Occipital lobe (tissue), 2 donors: ENCODE data around the gene DUSP28. TPM values are rescaled to one million over a fixed set of nuclear protein-coding genes. Genes with fewer than 3 reads are reported as not detected.
"Not testable (repeated sequence)": the region's sequence is repeated elsewhere in the genome, so short reads cannot be mapped to it uniquely, and the experiment has no call there.

Experiments
- DNase-seq: peaks from one replicate; lab custom pipeline; 2025; lab: John Stamatoyannopoulos, UW
- total RNA-seq: library from RNA; depleted of rRNA; stranded (reverse); fragments of >200 nt; gene quantifications from one replicate; pipeline ENCODE4 v1.2.3, GENCODE V29; 2014

The DUSP28 gene
- total RNA-seq, 1 donor from 2014 or later = 8.9 TPM

DNA sequence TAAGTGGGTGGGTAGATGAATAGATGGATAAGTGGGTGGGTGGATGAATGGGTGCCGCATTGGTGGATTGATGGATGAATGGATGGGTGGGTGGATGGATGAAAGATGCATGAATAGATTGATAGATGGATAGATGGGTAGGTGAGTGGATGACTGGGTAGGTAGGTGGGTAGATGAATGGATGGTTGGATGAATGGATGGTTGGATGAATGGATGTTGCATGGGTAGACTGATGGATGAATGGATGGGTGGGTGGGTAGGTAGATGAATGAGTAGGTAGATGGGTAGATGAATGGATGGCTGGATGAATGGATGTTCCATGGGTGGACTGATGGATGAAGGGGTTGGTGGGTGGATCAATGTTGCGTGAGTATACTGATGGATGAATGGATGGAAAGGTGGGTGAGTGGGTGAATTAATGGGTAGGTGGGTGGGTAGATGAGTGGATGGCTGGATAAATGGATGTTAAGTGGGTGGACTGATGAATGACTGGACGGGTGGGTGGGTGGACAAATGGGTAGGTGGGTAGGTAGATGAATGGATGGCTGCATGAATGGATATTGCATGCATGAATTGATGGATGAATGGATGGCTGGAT lies 32.9 kb upstream of the DUSP28 start:
- no peak for DNase-seq

DNA sequence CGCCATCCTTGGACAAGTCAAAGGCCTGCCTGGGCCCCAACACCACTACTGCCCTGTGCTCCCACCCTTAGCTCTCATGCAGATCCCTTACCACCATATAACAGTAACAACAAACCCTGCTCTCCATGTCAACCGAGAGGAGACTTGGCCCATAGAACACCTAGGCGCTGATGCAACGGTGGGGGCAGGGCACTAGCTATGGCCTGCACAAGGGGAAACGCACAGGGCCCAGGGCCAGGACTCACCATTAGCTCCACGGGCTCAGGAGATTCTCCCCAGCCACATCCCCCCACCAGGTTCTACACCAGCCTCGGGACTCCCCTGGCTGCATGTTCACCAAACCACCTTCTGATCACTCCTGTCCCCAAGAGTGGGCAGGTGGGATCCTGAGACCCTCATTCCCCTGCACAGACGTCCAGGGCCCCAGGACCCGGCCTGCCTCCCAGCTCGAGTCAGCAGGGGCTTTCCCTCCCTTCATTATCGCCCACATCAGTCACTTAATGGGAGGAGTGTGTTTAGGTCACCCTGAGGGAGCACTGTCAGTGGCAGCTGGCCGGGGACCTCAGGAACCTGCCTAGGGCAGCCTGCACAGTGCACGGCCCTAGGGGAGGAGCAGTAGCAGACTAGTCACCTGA lies 31.6 kb upstream of the DUSP28 start:
- no peak for DNase-seq

DNA sequence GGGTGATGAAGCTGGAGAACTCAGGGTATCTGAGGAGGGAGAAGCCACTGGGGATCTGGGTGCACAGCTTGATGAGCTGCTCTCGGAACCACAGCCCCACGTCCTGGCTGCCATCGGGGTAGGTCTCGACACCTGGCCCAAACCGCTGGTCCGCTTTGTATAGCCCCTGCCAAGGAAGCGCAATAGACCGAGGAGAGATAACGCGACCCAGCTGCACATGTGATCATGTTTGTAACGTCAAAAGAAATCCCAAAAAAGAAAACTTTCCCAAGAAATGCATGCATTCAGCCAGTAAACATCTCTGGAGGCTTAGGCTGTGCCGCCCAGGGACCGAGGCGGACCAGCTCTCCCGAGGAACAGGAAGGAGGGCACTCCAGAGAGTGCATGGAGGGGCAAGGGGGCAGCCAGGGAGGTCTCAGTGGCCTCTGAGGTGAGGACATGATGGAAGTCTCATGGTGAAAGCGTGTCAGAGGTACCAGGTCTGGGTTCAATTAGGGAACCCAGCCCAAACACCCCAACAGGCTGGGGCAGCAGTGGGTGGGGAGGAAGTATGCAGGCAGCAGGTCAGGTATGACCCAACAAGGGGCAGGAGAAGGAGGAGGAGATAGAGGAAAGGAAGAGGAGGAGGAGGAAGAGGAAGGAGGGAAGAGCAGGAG lies 30.7 kb upstream of the DUSP28 start:
- DNase-seq = no peak

DNA sequence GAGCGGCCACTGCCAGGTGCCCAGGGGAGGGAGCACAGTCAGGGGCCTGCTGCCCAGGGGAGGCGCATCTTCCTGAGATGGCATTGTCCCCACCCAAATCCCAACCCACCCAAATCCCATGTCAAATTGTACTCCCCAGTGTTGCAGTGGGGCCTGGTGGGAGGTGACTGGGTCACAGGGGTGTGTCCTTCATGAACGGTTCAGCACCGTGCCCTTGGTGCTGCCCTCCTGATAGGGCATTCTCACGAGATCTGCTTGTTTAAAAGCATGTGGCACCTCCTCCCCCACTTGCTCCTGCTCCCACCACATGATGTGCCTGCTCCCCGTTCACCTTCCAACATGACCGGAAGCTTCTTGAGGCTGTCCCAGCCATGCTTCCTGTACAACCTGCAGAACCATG lies 30.0 kb upstream of the DUSP28 start:
- no peak for DNase-seq

DNA sequence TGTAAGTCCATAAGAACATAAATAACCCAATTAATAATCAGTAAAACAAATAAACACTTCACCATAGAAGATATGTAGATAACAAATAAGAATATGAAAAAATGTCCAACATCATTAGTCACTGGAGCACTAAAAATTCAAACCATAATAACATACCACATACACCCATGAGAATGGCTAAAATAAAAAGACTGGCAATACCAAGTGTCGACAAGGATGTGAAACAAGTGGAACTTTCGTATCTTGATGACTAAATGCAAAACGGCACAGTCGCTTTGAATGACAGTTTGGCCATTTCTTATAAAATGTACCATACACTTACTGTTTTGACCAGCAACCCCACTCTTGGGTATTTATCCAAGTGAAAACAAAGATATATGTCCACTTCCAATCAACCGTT lies 29.1 kb upstream of the DUSP28 start:
- DNase-seq = no peak

DNA sequence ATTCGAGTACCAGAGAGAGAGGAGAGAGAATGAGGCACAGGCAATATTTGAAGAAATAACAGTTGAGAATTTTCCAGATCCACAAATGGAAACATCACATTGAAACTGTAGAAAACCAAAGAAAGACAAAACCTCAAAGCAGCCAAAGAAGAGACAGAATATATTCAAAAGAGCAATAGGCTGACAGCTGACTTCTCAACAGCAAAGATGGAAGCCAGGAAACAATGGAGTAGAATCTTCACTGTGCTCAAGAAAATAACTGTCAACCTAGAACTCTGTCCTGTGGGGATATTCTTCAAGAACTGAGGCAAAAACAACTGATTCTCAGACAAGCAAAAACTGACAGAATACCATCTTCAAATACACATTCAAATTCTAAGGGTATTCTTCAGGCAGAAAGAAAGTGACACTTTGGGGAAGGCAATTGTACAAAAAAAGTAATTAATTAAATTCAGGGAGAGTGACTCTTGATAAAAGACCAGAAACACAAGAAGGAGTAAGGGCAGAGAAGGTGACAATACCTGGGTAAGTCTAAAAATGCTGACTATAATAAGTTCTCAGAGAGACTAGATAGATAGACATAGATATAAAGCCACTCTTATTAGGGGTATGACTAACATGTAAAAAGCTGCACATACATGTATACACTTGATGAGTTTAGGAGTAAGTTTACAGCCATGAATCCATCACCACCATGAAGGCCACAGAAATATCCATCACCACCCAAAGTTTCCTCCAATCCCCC lies 28.0 kb upstream of the DUSP28 start:
- DNase-seq = no peak

DNA sequence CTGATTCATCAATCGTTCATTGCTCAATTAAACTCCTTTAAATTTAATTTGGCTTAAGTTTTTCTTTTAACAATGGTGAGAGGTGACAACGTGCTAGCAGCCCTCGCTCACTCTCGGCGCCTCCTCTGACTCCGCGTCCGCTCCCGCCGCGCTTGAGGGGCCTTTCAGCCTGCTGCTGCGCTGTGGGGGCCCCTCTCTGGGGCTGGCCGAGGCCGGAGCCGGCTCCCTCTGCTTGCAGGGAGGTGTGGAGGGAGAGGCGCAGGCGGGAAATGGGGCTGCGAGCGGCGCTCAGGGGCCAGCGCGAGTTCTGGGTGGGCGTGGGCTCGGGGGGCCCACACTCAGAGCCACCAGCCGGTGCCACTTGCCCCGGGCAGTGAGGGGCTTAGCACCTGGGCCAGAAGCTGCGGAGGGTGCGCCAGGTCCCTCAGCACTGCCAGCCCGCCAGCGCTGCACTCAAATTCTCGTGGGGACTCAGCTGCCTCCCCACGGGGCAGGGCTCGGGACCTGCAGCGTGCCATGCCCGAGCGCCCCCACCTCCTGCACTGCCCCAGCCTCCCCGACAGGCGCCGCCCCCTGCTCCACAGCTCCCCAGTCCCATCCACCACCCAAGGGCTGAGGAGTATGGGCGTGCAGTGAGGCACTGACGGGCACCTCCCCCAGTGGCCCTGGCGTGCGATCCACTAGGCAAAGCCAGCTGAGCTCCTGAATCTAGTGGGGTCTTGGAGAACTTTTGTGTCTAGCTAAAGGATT lies 22.0 kb upstream of the DUSP28 start:
- no peak for DNase-seq

DNA sequence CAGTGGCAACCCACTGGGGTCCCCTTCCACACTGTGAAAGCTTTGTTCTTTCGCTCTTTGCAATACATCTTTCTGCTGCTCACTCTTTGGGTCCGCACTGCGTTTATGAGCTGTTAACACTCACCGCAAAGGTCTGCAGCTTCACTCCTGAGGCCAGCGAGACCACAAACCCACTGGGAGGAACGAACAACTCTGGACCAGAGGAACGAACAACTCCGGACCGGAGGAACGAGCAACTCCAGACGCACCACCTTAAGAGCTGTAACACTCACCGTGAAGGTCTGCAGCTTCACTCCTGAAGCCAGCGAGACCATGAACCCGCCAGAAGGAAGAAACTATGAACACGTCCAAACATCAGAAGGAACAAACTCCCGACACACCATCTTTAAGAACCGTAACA lies 21.1 kb upstream of the DUSP28 start:
- DNase-seq = not testable (repeated sequence)

DNA sequence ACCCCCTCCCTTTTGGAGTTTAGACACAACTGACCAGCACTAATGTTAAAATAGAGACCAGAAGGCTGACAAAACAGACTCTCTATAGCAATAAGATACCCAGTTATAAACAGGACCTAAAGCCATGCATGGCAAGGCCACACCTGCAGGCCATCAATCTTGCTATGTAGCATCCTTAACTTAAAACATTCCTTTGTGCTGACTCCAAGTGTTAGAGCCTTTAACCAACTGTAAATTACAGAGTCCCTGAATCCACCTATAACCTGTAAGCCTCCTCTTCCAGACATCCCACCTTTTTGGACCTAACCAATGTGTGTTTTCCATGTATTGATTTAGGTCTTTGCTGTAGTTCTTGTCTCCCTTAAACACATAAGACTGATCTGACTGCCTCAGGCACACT lies 20.3 kb upstream of the DUSP28 start:
- no peak for DNase-seq

DNA sequence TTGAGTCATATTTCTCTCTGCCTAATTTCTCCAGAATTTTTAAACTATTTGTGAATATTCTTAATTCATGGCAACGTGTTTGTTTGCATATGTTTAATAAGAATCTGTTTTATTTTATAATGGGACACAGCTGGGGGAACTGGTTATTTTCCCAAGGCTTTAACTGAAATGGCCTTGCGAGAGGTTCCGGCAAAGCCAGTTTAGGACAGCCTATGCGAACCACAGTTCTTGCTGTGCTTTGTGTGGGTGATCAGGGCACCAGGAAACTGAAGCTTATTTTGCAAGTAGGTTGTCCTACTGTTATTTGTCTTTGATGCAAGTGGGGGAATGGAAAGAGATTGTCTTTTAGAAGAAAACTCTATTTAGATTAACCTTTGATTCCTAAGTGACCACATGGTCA lies 8.9 kb upstream of the DUSP28 start:
- no peak for DNase-seq

DNA sequence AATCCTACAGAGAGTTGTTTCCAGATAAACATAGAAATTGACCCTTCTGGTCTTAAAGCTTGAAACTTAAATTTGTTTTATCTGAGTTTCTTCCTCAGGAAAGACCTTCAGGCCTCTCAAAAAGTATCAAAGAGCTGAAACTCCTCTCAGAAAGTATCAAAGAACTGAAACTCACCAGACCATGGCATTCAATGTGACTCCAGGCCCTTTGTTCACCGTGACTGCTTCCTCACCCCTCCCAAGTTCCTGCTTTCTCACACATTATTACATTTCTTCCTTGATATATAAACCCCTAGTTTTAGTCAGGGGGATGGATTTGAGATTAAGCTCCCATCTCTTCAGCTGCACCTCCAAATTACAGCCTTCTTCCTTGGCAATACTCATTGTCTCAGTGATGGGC lies 8.3 kb upstream of the DUSP28 start:
- no peak for DNase-seq

DNA sequence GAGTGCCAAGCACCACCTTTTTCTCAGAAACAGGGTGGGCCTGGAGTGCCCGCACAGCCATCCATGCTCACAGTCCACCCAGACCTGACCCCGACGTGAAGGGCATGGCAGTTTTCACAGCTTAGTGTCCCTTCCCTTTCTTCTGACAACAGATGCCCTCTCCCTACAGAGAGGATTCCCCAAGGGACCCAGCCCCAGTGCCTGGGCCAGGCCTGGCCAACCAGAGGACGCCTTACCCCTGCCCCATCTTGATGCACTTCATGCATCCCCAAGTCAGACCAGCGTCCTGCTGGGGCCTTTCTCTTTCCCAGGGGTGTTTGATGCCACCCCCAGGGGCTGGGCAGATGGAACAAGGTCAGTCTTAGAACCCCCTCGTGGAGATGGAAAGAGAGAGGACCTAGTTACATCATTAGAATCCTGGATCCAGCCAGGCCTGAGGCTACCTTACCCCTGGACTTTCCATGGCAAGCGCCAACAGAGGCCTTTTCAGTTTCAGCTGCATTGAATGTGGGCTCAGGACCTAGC lies 6.1 kb upstream of the DUSP28 start:
- DNase-seq = no peak

DNA sequence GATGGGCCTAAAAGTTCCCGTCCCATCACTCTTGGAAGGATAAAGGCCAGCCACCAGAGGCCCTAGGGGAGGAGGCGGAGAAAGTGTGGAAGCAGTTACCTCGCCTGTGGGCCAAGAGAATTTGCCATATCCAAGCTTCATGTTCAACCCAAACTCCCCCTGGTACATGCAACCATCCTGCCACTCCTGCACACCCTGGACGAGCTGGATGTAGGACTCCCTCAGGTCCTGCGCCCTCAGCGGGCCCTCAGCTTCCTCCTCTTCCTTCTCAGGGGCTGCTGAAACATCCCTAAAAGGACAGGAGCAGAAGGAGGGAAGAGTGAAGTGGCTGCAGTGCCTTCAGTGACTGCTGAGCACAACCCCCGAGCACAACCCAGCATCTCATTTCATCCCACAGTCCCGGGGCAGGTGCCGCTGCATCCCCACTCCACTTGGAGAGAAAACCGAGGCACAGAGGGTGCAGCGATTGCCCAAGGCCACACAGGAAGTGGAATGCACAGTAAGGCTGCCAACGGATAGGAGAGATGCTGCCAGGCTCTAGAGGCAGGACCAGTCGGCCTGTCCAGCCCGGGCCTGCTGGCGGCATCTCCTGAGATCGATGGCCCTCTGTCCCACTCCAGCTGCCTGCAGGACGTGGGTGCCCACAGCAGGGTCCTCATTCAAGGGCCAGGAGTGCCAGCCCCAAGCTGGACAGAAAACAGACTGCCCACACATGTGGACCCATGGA lies 5.2 kb upstream of the DUSP28 start:
- DNase-seq = no peak

DNA sequence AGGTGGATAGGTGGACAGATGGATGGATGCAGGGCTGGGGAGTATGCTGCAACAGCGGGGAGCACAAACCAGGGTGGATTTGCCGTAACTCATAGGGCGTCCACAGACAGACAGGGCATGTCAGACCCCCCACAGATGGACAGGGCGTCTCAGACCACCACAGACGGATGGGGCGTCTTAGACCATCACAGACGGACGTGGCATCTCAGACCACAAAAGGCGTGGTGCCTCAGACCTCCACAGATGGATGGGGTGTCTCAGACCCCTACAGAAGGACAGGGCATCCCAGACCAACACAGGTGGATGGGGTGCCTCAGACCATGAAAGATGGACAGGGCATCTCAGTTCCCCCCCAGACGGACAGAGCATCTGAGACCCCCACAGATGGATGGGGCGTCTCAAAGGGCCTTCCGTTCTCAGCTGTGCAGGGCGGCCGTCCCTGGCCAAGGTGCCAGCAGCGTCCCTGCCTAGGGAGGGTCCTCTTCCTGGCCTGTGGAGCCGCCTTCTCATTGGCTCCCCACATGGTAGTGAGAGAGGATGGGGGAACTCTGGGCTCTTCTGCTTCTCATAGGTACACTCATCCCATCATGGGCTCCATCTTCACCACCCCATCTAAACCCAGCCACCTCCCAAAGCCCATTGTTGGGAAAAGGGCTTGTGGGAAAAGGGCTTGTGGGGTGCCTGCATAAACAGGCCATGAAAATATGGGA lies 4.5 kb upstream of the DUSP28 start:
- no peak for DNase-seq

DNA sequence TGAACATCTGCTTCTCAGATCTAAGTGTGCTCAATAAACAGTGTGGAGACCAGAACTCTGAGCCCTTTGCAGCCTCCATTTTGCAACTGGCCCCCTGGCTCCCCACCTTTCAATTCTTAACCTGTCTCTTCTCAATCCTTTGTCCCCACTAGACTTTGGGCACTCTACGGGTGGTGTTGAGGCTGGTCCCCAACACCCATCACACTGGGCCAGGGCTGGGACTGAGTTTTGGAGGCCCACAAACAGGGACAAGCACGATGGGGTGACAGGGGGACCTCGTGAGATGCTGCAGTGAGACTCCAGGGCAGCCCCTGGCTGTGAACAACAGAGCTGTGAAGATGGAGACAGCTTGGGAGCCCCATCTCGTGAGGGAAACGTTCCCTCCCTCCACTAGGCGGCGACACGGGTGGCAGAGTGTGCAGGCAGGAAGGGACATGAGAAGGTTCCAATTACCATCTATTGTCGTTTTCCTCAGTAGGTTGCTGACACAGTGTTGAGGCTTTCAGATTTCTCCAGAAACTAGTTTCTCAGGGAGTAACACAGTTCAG lies 3.5 kb upstream of the DUSP28 start:
- no peak for DNase-seq

DNA sequence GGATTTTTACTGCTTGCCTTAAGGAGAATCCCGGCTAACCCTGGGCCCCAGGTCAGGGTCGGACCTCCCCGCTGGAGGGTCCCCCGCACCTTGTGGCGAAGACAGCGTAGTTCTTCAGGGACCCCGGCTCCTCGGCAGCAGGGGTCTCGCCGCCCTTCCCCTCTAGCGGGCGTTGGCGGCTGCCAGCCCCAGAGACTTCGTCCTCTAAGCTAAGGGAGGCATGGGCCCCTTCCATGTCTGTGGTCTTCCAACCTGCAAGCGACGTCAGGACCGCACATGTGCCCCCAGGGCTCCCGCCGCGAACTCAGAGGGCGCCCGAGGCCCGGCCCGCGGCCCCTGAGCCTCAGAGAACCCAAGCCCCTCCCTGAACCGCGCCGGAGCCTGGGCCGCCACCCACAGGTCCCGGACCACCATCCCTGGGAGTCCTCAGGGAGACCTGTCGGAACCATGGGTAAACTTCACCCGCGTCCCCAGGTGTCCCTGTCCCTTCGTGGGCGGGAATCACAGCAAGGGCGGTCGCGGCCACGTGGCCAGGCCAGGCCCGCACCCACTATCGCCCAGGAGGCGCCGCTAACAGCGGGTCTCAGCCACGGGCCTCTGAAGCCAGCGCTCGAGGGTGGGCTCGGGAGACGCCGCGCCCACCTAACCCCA lies 2.9 kb upstream of the DUSP28 start:
- no peak for DNase-seq

DNA sequence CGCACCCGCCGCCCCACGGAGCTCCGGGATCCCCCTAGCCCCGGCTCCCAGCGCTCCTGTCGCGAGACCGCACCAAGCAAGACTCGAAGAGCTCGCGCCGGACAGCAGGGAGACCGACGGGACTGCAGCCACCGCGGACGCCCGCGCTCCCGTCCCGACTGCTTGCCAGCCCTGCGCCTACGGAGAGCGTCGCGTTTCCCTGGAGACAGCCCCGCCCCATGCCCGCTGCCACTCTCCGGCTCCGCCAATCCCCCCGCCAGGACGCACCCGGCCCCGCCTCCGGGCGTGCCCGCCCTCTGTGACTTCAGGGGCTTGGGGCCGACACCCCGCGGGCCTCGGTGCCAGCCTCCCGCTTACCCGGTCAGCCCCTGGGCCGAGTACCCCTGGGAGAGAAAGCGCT lies 2.3 kb upstream of the DUSP28 start, which contains the start of gene ANKMY1:
TSS of gene ANKMY1 (minus strand) at position 181 of the 400 bp plus-strand sequence. CDS start 653 bp downstream, outside the sequence.
- peak; percentile 42 for DNase-seq

DNA sequence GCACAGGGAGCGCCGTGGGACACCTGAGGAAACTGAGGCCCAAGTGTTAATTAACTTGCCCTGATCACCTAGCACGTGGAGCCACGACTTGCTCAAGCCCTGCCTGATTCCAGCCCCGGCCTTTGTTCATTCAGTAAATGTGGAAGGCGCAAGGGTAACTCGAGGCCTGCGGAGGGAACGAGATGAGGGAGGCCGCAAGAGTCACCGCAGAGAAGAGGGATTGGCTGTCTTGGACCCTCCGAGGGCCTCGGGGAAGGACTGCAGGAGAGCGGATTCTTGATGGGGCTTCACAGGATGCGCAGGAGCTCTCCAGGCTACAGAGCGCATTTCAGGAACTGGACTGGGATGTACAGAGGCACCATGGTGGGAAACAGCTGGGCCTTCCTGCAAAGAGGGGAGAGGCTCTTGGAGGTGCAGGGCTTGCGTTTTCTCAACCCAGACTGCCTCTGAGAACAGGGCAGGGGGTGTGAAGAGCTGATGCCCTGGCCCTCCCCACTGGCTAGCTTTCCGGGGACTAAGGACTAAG lies 1.9 kb upstream of the DUSP28 start:
- DNase-seq = no peak

DNA sequence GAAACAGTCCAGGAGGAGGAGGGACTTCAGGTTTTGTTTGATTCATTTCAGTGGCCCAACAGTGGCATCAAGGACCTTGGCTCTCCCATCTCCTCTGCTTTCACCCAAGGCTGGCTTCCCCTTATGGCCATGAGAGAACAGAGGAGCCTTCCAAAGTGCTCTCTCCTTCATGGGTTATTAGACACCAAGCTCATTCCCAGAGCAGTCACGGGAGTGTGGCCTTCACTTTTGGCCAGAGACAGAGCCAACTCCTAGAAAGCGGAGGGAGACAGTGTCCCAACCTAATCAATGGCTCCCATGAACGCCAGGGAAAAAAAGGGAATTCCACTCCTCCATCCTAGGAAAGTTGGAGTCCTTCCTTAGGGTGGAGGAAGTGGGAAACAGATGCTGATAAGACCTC lies 871 bp upstream of the DUSP28 start:
- no peak for DNase-seq
